Panc1 (cell line): Measurements from ENCODE around the gene ACP2. TPM values are rescaled to one million over a fixed set of nuclear protein-coding genes. Genes with fewer than 3 reads are reported as not detected.
A peak's percentile ranks its signal among the peaks of the same experiment; 100 is the strongest.

Source experiments
- ATAC-seq: fragments of 200-7000 bp; cut with Tn5 transposase; 2 replicates; pipeline ENCODE4 v1.9.1; 2020; ENCODE audit warnings: mild to moderate bottlenecking, moderate library complexity
- BruUV-seq: library from RNA; stranded (reverse); fragments of 400-500 nt; replicated peaks from 2 replicates; lab custom pipeline; 2021; lab: Mats Ljungman, UMichigan
- CTCF ChIA-PET: fragments of 300-600 bp; sonication (Branson Sonifier 250); formaldehyde crosslinking; loops from one replicate; lab custom pipeline; 2022; ENCODE audit warnings: antibody characterized with exemption; lab: Charles Lee
- POLR2A ChIA-PET: fragments of 300-600 bp; sonication (Branson Sonifier 250); formaldehyde crosslinking; loops from one replicate; lab custom pipeline; 2022; ENCODE audit warnings: antibody characterized with exemption; lab: Charles Lee
- DNase-seq: peaks from one replicate; pipeline ENCODE4 v3.0.0-alpha.2; 2010; ENCODE audit warnings: low read depth, low spot score
- H3K27ac ChIP-seq: 2 replicates; pipeline ENCODE4 v1.5.1; 2011; ENCODE audit warnings: mild to moderate bottlenecking, low read length, inconsistent platforms
- H3K27me3 ChIP-seq: fragments of 200-500 bp; sonication (Bioruptor generic); 2 replicates; pipeline ENCODE4 v1.6.0; 2014; ENCODE audit warnings: low read length, inconsistent platforms; ENCODE audit not compliant: control insufficient read depth, insufficient read depth
- H3K36me3 ChIP-seq: fragments of 200-500 bp; sonication (Bioruptor generic); 2 replicates; pipeline ENCODE4 v1.5.1; 2014; ENCODE audit warnings: inconsistent platforms, mild to moderate bottlenecking, low read length, moderate library complexity; ENCODE audit not compliant: control insufficient read depth, insufficient read depth
- H3K4me1 ChIP-seq: 2 replicates; pipeline ENCODE4 v1.5.1; 2011; ENCODE audit warnings: inconsistent platforms, mild to moderate bottlenecking, low read length, moderate library complexity; ENCODE audit not compliant: control insufficient read depth, insufficient read depth
- H3K4me3 ChIP-seq, 2 experiments: 2 replicates each; pipeline ENCODE4 v1.5.1; 2011 to 2012; ENCODE audit warnings: low read depth in 2 of 2, low read length in 2 of 2, mild to moderate bottlenecking in 2 of 2, inconsistent platforms in 1 of 2, moderate library complexity in 1 of 2
- H3K9me3 ChIP-seq: fragments of 200-500 bp; sonication (Bioruptor generic); 2 replicates; pipeline ENCODE4 v1.5.1; 2014; ENCODE audit warnings: low read depth, mild to moderate bottlenecking, inconsistent platforms, low read length, moderate library complexity; ENCODE audit not compliant: control insufficient read depth, insufficient read depth
- POLR2AphosphoS5 ChIP-seq: IDR thresholded peaks from 2 replicates; pipeline ENCODE4 v1.6.1; 2012; ENCODE audit warnings: mild to moderate bottlenecking, low read depth, low read length, moderate library complexity
- REST ChIP-seq, 2 experiments: IDR thresholded peaks; 2 replicates each; pipeline ENCODE4 v1.6.1; 2011 to 2012; ENCODE audit warnings: low read depth in 2 of 2, control low read depth in 1 of 2, low read length in 1 of 2, mild to moderate bottlenecking in 1 of 2, moderate library complexity in 1 of 2; ENCODE audit not compliant: insufficient read depth in 1 of 2
- SIN3A ChIP-seq: IDR thresholded peaks from 2 replicates; pipeline ENCODE4 v1.6.1; 2012; ENCODE audit warnings: low read depth, mild to moderate bottlenecking, low read length, moderate library complexity, borderline replicate concordance; ENCODE audit not compliant: insufficient read depth
- TCF7L2 ChIP-seq: IDR thresholded peaks from 2 replicates; pipeline ENCODE4 v1.6.1; 2011; ENCODE audit warnings: mild to moderate bottlenecking, low read depth, low read length, inconsistent platforms
- in situ Hi-C: cut with HindIII; loops from 2 replicates; pipeline ENCODE4 v1.10.0; 2016; ENCODE audit warnings: low sequenced_read_pairs, low pct_unique_long_range_greater_than_20kb
- intact Hi-C: fragments of 100-400 bp; cut with micrococcal nuclease; formaldehyde crosslinking; loops from one replicate; pipeline ENCODE4 v1.10.0; 2022; ENCODE audit not compliant: unreplicated experiment
- total RNA-seq: library from RNA; stranded (reverse); gene quantifications from one replicate; pipeline ENCODE4 v1.2.1, GENCODE V29; 2021; ENCODE audit not compliant: unreplicated experiment
- TF ChIP-seq, protein P1 (sequence below): fragments of 450-650 bp; IDR thresholded peaks from 2 replicates; pipeline ENCODE4 v1.5.1; 2017; ENCODE audit warnings: mild to moderate bottlenecking

ACP2 gene
- total RNA-seq, 1 experiment from 2014 or later, result 28.4 TPM

DNA sequence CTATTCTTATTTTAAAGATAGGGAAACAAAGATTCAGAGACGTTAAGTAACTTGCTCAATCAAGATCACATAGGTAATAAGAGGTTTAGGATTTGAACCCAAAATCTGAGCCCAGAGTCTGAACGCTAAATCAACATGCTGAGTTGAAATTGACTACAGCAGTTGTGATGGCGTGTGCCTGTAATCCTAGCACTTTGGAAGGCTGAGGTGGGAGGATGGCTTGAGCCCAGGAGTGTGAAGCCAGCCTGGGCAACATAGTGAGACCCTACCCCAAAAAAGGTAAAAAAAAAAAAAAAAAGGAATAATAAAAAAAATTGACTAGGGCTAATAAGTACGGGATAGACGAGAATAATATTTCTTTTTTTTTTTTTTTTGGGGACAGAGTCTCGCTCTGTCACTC, 7.8 kb upstream of the ACP2 start:
- ChIA-PET CTCF (no interaction called here), POLR2A (no interaction called here)
- intact Hi-C loops, result loop anchor here (10.0 kb wide), 2 partner anchors 82 to 98 kb away; partner anchors contain the start of genes ARFGAP2 and MYBPC3

DNA sequence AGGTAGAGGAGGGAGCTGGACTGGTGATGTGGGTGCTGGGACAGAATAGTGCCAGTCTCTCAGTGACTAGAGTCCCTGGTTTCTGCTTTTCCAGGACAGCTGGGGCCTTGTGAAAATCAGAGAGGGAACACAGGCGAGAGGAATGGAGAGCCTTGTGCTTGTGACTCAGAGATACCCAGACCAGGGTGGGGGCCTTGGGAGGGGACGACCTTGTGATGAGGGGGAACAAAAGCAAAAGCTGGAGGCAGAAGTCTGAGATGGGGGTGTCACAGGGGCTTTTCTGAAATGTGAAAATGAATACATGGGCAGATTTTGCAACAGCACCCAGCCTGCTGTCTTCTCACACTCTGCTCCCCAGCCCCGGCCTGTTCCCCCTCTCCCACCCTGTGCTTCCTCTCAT, 5.8 kb upstream of the ACP2 start:
- peaks cover 34% of the 10 kb centered on the region for H3K4me1 ChIP-seq
- ChIA-PET CTCF (no interaction called here), POLR2A (no interaction called here)
- no peak for DNase-seq
- H3K4me3 ChIP-seq, result no peak overlapping the region
- H3K36me3 ChIP-seq, result no peaks in the 10 kb centered on the region
- BruUV-seq, result no TSS peak
- ATAC-seq, result no peak
- no peaks in the 10 kb centered on the region for H3K9me3 ChIP-seq
- H3K27me3 ChIP-seq, result no peaks in the 10 kb centered on the region
- intact Hi-C loops, result loop anchor here (10.0 kb wide), 2 partner anchors 80 to 100 kb away; partner anchors contain the start of genes ARFGAP2 and MYBPC3
- peak overlapping the region; percentile 13; the same call in 1 of the 2 replicates for H3K27ac ChIP-seq
- in situ Hi-C loops, result no loop called here
- TF ChIP-seq POLR2AphosphoS5 (no peak), REST (IDR thresholded peaks at IDR 0.05; ENCODE audit: insufficient read depth in 1 of 2, low read depth in 2 of 2, low read length in 1 of 2) (no peak), SIN3A (no peak), TCF7L2 (no peak)
- TF ChIP-seq, protein P1, sequence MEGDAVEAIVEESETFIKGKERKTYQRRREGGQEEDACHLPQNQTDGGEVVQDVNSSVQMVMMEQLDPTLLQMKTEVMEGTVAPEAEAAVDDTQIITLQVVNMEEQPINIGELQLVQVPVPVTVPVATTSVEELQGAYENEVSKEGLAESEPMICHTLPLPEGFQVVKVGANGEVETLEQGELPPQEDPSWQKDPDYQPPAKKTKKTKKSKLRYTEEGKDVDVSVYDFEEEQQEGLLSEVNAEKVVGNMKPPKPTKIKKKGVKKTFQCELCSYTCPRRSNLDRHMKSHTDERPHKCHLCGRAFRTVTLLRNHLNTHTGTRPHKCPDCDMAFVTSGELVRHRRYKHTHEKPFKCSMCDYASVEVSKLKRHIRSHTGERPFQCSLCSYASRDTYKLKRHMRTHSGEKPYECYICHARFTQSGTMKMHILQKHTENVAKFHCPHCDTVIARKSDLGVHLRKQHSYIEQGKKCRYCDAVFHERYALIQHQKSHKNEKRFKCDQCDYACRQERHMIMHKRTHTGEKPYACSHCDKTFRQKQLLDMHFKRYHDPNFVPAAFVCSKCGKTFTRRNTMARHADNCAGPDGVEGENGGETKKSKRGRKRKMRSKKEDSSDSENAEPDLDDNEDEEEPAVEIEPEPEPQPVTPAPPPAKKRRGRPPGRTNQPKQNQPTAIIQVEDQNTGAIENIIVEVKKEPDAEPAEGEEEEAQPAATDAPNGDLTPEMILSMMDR, result no peak

More for the DNA sequence above, 7.8 kb upstream of the ACP2 start:
- H3K27ac ChIP-seq, result no peak overlapping the region
- DNase-seq (no peak), ATAC-seq (no peak)
- peaks cover 32% of the 10 kb centered on the region for H3K4me1 ChIP-seq
- no peak overlapping the region for H3K4me3 ChIP-seq
- no TSS peak for BruUV-seq
- no peaks in the 10 kb centered on the region for H3K27me3 ChIP-seq
- H3K9me3 ChIP-seq, result no peaks in the 10 kb centered on the region
- in situ Hi-C loops, result no loop called here
- TF ChIP-seq TCF7L2 (no peak), SIN3A (no peak), REST (IDR thresholded peaks at IDR 0.05; ENCODE audit: insufficient read depth in 1 of 2, low read depth in 2 of 2, low read length in 1 of 2) (no peak), POLR2AphosphoS5 (no peak)
- TF ChIP-seq, protein P1, result no peak
- H3K36me3 ChIP-seq, result no peaks in the 10 kb centered on the region
